Measurements from ENCODE around the gene FAM200B.

DNA sequence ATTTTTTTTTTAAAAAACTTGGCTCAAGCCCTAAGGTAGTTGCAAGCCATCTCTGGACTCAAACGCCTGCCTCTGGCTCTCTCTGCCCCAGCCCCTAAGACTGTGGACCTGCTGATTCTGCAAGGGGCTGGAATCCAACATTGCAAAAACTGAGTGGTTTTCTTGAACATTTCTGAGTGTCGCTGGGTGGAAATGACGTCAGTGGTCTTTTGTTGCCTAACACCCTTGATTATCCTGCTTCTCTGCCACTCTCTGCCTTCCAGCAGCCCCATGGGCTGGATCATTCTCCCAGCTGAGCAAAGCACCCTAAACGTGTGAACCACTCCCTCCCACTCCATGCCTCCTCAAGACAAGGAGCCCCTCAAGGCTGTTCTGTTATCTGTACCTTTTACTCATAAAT is 37.9 kb downstream of the FAM200B start:
- TF ChIP-seq, protein P1, sequence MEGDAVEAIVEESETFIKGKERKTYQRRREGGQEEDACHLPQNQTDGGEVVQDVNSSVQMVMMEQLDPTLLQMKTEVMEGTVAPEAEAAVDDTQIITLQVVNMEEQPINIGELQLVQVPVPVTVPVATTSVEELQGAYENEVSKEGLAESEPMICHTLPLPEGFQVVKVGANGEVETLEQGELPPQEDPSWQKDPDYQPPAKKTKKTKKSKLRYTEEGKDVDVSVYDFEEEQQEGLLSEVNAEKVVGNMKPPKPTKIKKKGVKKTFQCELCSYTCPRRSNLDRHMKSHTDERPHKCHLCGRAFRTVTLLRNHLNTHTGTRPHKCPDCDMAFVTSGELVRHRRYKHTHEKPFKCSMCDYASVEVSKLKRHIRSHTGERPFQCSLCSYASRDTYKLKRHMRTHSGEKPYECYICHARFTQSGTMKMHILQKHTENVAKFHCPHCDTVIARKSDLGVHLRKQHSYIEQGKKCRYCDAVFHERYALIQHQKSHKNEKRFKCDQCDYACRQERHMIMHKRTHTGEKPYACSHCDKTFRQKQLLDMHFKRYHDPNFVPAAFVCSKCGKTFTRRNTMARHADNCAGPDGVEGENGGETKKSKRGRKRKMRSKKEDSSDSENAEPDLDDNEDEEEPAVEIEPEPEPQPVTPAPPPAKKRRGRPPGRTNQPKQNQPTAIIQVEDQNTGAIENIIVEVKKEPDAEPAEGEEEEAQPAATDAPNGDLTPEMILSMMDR (IDR thresholded peaks at IDR 0.05) = no peak
- no peak for TF ChIP-seq POLR2A (IDR thresholded peaks at IDR 0.05)
